SU-DHL-6 (cell line): Measurements from ENCODE around the gene PPIL4.
A peak's percentile ranks its signal among the peaks of the same experiment; 100 is the strongest.

ENCODE experiments used
- H2AFZ ChIP-seq: fragments of 200-600 bp; sonication (generic); 2 replicates; pipeline ENCODE4 v1.6.1; 2014; ENCODE audit warnings: low read depth, mild to moderate bottlenecking, moderate library complexity, mixed read lengths, antibody characterized with exemption, low read length; ENCODE audit not compliant: severe bottlenecking
- H3F3A ChIP-seq: fragments of 200-600 bp; shearing (Covaris generic); 2 replicates; pipeline ENCODE4 v1.6.0; 2016; ENCODE audit warnings: antibody characterized with exemption, mild to moderate bottlenecking; ENCODE audit not compliant: insufficient read depth
- H3K27ac ChIP-seq: fragments of 200-600 bp; sonication (generic); 2 replicates; pipeline ENCODE4 v1.5.1; 2016; ENCODE audit warnings: low read depth, mild to moderate bottlenecking, low read length, moderate library complexity, mixed read lengths
- H3K27me3 ChIP-seq: fragments of 200-600 bp; sonication (generic), shearing (Covaris generic); 2 replicates; pipeline ENCODE4 v1.6.0; 2014; ENCODE audit warnings: mild to moderate bottlenecking, low read length
- H3K36me3 ChIP-seq: fragments of 200-600 bp; sonication (generic); 2 replicates; pipeline ENCODE4 v1.6.1; 2014; ENCODE audit warnings: mild to moderate bottlenecking, low read length, mixed read lengths
- H3K4me2 ChIP-seq: fragments of 300-600, 200-600 bp; shearing (Covaris generic), sonication (generic); 2 replicates; pipeline ENCODE4 v1.6.0; 2014; ENCODE audit warnings: low read length, low read depth, mild to moderate bottlenecking; ENCODE audit not compliant: poor library complexity, severe bottlenecking
- H3K4me3 ChIP-seq: fragments of 200-600 bp; sonication (generic); 2 replicates; pipeline ENCODE4 v1.5.1; 2014; ENCODE audit warnings: antibody characterized with exemption, low read length, mild to moderate bottlenecking, mixed read lengths; ENCODE audit not compliant: insufficient read depth, poor library complexity, severe bottlenecking
- H3K79me2 ChIP-seq: fragments of 200-600 bp; sonication (generic); 2 replicates; pipeline ENCODE4 v1.6.1; 2014; ENCODE audit warnings: mild to moderate bottlenecking, low read length, moderate library complexity; ENCODE audit not compliant: insufficient read depth
- H3K9ac ChIP-seq: fragments of 200-600 bp; sonication (generic); 2 replicates; pipeline ENCODE4 v1.7.0; 2014; ENCODE audit warnings: mild to moderate bottlenecking, low read length
- H3K9me2 ChIP-seq: fragments of 200-600 bp; sonication (generic); replicated peaks from 2 replicates; pipeline ENCODE4 v1.6.1; 2014; ENCODE audit warnings: low read length; ENCODE audit not compliant: insufficient read depth
- H3K9me3 ChIP-seq: fragments of 200-600 bp; sonication (generic); 2 replicates; pipeline ENCODE4 v1.6.1; 2014; ENCODE audit warnings: low read length, mixed read lengths; ENCODE audit not compliant: insufficient read depth
- H4K20me1 ChIP-seq: fragments of 200-600 bp; sonication (generic); 2 replicates; pipeline ENCODE4 v1.6.1; 2014; ENCODE audit warnings: low read depth, mild to moderate bottlenecking, antibody characterized with exemption, low read length, moderate library complexity, mixed read lengths
- EZH2phosphoT487 ChIP-seq: fragments of 200-600 bp; sonication (generic), shearing (Covaris generic); conservative IDR thresholded peaks from 2 replicates; pipeline ENCODE4 v1.6.1; 2018; ENCODE audit warnings: mild to moderate bottlenecking, antibody characterized with exemption, low read length, moderate library complexity, mixed read lengths
- TF ChIP-seq, protein P1 (sequence below): fragments of 200-600 bp; sonication (generic); IDR thresholded peaks from one replicate; pipeline ENCODE4 v1.5.1; 2017; ENCODE audit warnings: antibody characterized with exemption, mild to moderate bottlenecking, low read length, moderate library complexity; ENCODE audit not compliant: insufficient read depth, poor library complexity, severe bottlenecking

Gene PPIL4

DNA sequence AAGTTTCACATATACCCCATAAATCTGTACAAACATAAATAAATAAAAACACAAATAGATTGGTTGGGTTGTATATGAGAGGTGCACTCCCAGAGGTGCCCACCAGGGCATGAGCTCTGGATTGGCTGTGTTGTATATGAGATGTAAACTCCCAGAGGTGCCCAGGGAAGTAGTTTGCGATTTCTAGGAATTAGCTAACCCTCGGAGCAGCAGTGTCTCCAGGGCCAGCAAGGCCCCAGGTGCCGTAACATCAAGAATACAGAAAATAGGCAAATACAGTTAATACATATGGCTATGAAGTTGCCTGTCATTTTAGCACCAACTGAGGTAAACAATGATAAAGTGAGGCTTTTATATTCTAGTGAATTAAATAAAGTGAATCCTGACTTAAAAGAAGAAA lies 14.9 kb upstream of the PPIL4 start:
- Histone ChIP-seq H3F3A (peaks cover 15% of the 10 kb centered on the region), H3K9me2 (no peaks in the 10 kb centered on the region), H3K79me2 (no peaks in the 10 kb centered on the region), H3K27ac (no peak overlapping the region), H3K4me2 (no peak overlapping the region), H4K20me1 (no peaks in the 10 kb centered on the region), H3K27me3 (no peaks in the 10 kb centered on the region), H3K9me3 (no peaks in the 10 kb centered on the region), H3K9ac (no peak overlapping the region), H3K4me3 (no peak overlapping the region), H3K36me3 (no peaks in the 10 kb centered on the region), H2AFZ (no peak overlapping the region)
- TF ChIP-seq, protein P1, sequence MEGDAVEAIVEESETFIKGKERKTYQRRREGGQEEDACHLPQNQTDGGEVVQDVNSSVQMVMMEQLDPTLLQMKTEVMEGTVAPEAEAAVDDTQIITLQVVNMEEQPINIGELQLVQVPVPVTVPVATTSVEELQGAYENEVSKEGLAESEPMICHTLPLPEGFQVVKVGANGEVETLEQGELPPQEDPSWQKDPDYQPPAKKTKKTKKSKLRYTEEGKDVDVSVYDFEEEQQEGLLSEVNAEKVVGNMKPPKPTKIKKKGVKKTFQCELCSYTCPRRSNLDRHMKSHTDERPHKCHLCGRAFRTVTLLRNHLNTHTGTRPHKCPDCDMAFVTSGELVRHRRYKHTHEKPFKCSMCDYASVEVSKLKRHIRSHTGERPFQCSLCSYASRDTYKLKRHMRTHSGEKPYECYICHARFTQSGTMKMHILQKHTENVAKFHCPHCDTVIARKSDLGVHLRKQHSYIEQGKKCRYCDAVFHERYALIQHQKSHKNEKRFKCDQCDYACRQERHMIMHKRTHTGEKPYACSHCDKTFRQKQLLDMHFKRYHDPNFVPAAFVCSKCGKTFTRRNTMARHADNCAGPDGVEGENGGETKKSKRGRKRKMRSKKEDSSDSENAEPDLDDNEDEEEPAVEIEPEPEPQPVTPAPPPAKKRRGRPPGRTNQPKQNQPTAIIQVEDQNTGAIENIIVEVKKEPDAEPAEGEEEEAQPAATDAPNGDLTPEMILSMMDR, result peak; percentile 25
- TF ChIP-seq EZH2phosphoT487, result no peak

DNA sequence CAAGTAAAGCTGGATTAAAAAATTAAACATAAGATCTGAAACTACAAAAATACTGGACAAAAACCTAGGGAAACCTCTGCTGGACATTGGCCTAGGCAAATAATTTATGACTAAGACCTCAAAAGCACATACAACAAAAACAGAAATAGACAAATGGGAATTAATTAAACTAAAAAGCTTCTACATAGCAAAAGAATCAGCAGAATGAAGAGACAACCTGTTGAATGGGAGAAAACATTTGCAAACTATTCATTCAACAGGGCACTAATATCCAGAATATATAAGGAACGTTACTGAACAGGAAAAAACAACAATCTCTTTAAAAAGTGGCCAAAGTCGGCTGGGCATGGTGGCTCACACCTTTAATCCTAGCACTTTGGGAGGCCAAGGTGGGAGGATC lies 13.5 kb upstream of the PPIL4 start:
- Histone ChIP-seq H3K27ac (no peak overlapping the region), H3K36me3 (no peaks in the 10 kb centered on the region), H3F3A (peaks cover 8% of the 10 kb centered on the region), H2AFZ (no peak overlapping the region), H4K20me1 (no peaks in the 10 kb centered on the region), H3K4me2 (no peak overlapping the region), H3K79me2 (no peaks in the 10 kb centered on the region), H3K4me3 (no peak overlapping the region), H3K9me3 (no peaks in the 10 kb centered on the region), H3K9ac (no peak overlapping the region), H3K9me2 (no peaks in the 10 kb centered on the region), H3K27me3 (no peaks in the 10 kb centered on the region)
- TF ChIP-seq, protein P1, result no peak
- no peak for TF ChIP-seq EZH2phosphoT487

DNA sequence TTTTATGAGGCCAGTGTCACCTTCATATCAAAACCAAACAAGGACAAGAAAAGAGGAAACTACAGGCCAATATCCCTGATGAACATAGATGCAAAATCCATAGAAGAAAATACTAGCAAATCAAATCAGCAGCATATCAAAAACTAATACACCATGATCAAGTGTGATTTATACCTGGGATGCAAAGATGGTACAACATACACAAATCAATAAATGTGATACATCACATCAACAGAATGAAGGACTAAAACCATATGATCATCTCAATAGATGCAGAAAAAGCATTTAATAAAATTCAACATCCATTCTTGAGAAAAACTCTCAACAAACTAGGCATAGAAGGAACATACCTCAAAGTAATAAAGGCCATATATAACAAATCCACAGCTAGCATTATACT lies 12.2 kb upstream of the PPIL4 start:
- Histone ChIP-seq H4K20me1 (no peaks in the 10 kb centered on the region), H2AFZ (no peak overlapping the region), H3K4me2 (no peak overlapping the region), H3K27ac (no peak overlapping the region), H3K9ac (no peak overlapping the region), H3K36me3 (no peaks in the 10 kb centered on the region), H3K79me2 (no peaks in the 10 kb centered on the region), H3K9me2 (no peaks in the 10 kb centered on the region), H3K9me3 (no peaks in the 10 kb centered on the region), H3F3A (no peaks in the 10 kb centered on the region), H3K27me3 (no peaks in the 10 kb centered on the region), H3K4me3 (no peak overlapping the region)
- TF ChIP-seq, protein P1, result no peak
- TF ChIP-seq EZH2phosphoT487, result no peak
